ENCODE measurements around the gene P2RX6.
"Not testable (repeated sequence)": the region's sequence is repeated elsewhere in the genome, so short reads cannot be mapped to it uniquely, and the experiment has no call there.

Gene P2RX6

DNA sequence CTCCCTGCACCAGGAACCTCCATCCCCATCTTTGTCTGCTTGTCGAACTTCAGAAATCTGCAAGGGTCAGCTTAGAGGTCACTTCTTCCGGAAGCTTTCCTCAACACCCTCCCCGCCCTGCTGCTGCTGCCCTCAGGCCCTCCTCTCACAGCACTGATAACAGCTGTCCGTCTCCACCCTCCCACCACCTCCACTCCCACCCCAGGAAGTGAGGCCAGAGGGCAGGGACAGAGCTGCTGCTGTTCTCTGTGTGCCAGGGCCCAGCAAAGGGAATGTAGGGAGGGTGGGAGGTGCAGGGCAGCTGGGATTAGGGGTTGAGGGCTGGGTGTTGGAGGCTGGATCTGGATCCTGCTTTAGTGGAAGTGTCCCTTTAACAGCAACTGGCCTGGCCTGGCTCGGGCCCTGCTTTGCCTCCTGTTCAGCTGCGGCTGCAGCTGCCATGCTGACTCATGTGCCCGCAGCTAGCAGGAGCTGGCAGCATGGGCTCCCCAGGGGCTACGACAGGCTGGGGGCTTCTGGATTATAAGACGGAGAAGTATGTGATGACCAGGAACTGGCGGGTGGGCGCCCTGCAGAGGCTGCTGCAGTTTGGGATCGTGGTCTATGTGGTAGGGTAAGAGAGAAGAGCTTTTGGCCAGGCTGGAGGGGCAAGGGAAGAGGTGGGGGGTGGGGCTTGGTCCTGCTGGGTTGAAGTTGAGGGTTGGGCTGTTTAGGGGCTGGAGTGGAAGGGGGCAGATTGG, at the start of gene P2RX6:
Gene P2RX6, plus strand, starts transcription at position 440 of the 740 bp plus-strand sequence. Its CDS starts 10 bp downstream, at position 450.
- no peak for DNase-seq (ENCODE audit: low read depth in 2 of 2)

DNA sequence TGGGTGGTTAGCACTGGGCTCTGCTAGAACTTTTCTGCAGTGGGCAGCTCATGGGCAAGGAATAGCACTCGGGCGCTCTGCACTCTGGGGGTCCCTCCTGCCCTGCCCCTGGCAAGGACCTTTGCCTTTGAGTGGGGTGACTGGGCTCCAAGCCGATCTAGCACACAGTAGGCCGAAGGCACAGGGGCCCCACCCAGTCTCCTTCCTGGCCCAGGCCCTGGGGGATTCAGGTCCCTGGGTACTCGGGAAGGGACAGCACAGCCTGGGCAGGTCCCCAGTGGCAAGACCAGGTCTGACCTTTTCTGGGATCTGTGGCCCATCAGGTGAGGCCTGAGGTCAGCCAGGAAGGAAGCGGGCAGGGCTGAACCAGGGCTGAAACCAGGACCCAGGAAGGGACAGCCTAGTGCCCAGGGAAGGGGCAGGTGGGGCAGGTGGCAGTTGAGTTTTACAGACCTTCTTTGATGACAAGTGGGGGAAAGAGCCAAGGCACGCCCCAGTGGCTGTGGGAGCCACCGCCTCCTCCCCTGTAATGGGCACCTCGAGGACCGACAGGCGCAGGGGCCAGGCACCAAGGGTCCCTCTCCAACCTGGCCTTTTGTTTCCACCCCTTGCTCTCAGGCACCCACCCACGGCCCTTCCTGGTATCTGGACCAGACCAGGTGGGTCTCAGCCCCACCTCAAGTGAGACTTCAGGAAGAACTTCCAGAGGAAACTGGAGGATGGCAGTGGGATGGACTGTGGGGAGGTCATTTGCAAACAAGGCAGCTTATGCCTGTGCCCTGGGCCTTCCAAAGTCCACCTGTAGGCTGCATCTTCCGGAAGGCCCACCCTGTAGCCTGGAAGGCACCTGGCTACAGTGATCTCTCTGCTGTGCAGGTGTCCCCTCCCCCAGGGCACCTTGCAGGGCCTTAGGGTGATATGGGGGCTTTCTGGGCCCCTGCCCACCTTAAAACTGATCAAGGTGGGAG, 48.8 kb upstream of the P2RX6 start:
- DNase-seq (ENCODE audit: low read depth in 2 of 2), result no peak

DNA sequence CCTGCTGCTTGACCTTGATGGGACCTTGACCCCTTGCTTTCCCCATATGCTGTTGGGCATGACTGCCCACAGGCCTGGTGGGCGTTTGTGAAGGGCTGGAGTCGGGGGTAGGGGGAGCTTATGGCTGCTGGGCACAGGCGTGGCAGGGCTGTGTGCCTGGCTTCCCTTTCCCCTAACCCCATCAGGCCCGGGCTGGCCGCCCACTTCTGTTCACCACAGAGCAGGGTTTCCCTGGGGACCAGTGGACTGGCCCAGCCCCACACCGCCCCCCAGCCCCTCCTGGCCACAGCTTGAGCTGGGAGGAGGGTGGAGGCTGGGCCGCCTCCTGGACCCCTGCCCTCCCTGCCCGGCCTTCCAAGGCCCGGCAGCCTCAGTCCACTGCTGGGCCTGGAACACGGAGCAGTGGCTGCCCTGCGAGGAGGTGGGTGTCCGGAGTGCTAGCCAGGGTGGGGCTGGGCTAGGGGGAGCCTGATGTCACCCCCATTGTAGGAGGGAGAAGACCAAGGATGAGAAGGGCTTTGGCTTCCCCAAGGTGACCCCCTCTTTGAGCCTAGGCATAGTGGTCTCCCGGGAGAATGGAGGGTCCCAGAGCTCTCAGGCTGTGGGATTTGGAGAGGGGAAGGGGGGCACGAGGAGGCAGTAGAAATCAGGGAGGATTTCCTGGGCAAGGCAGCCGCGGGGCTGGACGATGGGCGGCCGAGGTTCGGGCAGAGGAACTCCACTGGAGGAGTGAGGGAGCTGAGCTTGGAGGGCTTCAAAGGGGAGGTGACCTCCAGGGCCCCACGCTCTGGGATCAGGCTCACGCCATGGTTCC, 47.9 kb upstream of the P2RX6 start, which contains the start of gene AIFM3:
Gene AIFM3, plus strand, starts transcription at position 373 of the 814 bp plus-strand sequence. CDS start 690 bp downstream, outside the sequence.
- DNase-seq (ENCODE audit: low read depth in 2 of 2), result no peak

DNA sequence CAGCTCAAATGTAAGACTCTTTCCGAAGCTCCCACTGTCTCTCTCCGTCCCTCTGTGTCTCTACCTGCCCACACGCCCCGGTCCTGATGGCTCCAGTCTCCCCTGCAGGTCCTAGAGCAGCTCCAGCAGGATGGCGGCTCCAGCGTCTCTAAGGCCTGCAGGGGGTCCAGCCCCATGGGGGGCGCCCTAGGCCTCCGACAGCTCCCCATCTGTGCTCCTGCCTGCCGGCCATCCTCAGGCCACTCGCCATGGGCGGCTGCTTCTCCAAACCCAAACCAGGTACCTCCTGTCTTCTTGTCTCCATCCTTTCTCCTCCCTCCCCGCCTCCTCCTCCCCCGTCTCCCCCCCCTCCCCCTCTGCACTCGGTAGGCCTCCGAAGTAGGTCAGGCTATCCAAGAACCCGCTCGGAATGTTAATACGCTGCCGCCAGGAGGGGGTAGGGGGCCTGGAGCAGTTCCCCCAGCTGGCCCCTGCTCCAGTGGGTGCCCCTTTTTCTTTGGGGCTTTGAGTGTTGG, 47.2 kb upstream of the P2RX6 start:
- no peak for DNase-seq (ENCODE audit: low read depth in 2 of 2)

GRCh38 chr22:20968281-20968977, 46.5 kb upstream of the P2RX6 start:
- no peak for DNase-seq (ENCODE audit: low read depth in 2 of 2)

DNA sequence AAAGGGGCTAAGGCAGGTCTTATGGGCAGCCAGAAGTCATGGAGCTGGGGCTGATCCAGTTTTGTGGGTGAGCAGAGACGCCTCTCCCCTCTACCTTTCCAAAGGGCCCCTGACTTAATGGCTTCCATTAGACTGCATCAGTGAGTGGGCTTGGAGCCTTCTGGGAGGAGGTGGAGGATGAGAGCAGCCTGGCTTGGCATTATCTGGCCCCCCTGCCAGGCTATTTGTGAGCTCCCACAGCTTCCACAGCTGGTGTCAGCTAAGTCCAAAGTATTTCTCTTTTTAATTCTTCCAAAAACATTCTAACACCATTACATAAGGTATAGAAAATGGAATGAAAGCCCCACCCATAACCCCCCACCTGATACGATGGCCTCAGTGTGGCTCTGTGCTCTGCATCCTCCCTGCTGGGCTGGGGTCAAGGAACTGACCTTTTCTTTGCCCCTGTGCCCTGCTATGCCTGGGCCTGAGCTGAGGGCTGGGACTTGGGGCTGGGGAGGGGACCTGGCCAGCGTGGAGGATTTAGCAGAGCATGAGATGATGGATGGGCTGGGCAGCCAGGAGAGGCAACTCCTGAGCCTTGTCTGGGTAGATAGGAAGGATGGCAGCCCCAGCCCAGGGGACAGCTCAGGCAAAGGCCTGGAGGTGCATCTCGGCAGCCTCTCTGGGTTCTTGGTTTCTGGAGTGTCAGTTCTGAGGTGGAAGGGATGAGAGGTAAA, 43.9 kb upstream of the P2RX6 start:
- DNase-seq (ENCODE audit: low read depth in 2 of 2), result no peak

- not testable (repeated sequence) for DNase-seq (ENCODE audit: low read depth in 2 of 2)
Observed at GRCh38 chr22:20972014-20972694, 42.8 kb upstream of the P2RX6 start.

GRCh38 chr22:20972933-20973577, 41.9 kb upstream of the P2RX6 start:
- DNase-seq (ENCODE audit: low read depth in 2 of 2), result no peak

GRCh38 chr22:20973634-20974286, 41.2 kb upstream of the P2RX6 start:
- DNase-seq (ENCODE audit: low read depth in 2 of 2), result no peak

- DNase-seq (ENCODE audit: low read depth in 2 of 2), result no peak
Observed at GRCh38 chr22:20974336-20974955, 40.5 kb upstream of the P2RX6 start.

- DNase-seq (ENCODE audit: low read depth in 2 of 2), result no peak
Observed at GRCh38 chr22:20975541-20976290, 39.2 kb upstream of the P2RX6 start.

DNA sequence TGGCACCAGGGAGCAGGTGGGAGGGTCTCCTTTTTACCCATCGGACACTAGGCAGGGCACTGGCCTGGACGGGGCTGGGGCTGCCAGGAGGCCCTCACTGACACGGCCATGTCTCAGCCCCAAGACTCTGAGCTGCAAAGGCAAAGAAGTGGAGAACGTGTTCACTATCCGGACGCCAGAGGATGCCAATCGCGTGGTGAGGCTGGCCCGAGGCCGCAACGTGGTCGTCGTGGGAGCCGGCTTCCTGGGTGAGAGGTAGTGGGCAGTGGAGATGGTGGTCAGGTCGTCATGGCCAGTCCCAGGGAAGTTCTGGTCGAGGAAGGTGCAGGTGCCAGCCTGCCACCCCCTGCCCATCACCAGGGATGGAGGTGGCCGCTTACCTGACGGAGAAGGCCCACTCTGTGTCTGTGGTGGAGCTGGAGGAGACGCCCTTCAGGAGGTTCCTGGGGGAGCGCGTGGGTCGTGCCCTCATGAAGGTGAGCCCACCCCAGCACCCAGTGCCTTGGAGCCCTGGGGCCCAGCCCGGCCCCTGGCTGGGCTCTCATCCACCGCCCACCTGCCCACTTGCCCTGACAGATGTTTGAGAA, 38.6 kb upstream of the P2RX6 start:
- no peak for DNase-seq (ENCODE audit: low read depth in 2 of 2)

GRCh38 chr22:20977019-20977418, 37.9 kb upstream of the P2RX6 start:
- no peak for DNase-seq (ENCODE audit: low read depth in 2 of 2)

- no peak for DNase-seq (ENCODE audit: low read depth in 2 of 2)
Observed at GRCh38 chr22:20977516-20978170, 37.3 kb upstream of the P2RX6 start.

DNA sequence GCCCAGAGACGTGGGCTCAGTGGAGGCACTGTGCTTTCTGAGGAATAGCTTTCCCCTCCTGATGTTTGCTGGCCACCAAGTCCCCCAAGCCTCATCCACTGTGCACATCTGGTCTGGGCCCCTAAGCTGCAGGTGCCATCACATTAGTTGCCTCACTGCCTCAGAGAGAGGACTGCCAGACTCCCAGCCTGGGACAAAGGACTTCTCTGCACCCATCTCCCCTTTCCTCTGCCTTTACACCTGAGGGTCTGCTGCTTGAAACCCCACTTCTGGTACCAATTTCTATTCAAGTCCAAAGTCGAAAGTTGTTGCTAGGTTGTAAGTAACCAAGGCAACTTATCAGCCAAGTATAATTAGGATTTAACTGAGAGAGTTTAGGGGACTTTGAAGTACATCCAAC, 36.5 kb upstream of the P2RX6 start:
- no peak for DNase-seq (ENCODE audit: low read depth in 2 of 2)

GRCh38 chr22:20979243-20979809, 35.6 kb upstream of the P2RX6 start:
- DNase-seq (ENCODE audit: low read depth in 2 of 2), result peak; percentile 46 to 65

Measured in stimulated activated CD4-positive, alpha-beta T cell treated with anti-CD3 and anti-CD28 coated beads, Interleukin-12 subunit alpha, Interleukin-12 subunit beta, amount 100 ng/mL, for 24 hours (primary cell).